K562 (cell line): ENCODE measurements around the gene HOXB4. TPM values are rescaled to one million over a fixed set of nuclear protein-coding genes. Genes with fewer than 3 reads are reported as not detected.

Experiments
- ATAC-seq: fragments of 200-7000 bp; cut with Tn5 transposase; 3 replicates; pipeline ENCODE4 v1.9.1; 2020; ENCODE audit warnings: moderate library complexity
- BruUV-seq: library from RNA; stranded (reverse); fragments of 400-500 nt; replicated peaks from 2 replicates; lab custom pipeline; 2021; lab: Mats Ljungman, UMichigan
- CTCF ChIA-PET: fragments of 300-600 bp; formaldehyde crosslinking; extraction: SDS; loops from one replicate; lab custom pipeline; 2021; ENCODE audit warnings: low intra/inter-chr PET ratio; lab: Yijun Ruan, JAX
- POLR2A ChIA-PET: fragments of 300-600, 350-650 bp; sonication (Branson Sonifier 250); formaldehyde crosslinking; extraction: SDS; loops from one replicate; lab custom pipeline; 2021; ENCODE audit warnings: antibody characterized with exemption, inconsistent platforms; lab: Yijun Ruan, JAX
- DNase-seq, 4 experiments: peaks; one replicate each; pipeline versions ENCODE4 v3.0.0 to v3.0.0-alpha.2; 2011 to 2018; ENCODE audit warnings: low spot score in 3 of 4, mixed read lengths in 3 of 4; ENCODE audit errors: extremely low read depth in 1 of 4
- FAIRE-seq: peaks from 2 replicates; lab custom pipeline; 2011; peaks lifted over from hg19 to GRCh38; lab: Jason Lieb, UNC
- H2AFZ ChIP-seq: 2 replicates; pipeline ENCODE4 v1.6.0; 2011; ENCODE audit warnings: low read depth, low read length, control low read depth, inconsistent platforms
- H3K27ac ChIP-seq: fragments of 200-600 bp; 3 replicates; pipeline ENCODE4 v1.8.0; 2011; ENCODE audit warnings: low read depth, mild to moderate bottlenecking, control low read depth, inconsistent platforms, low read length, moderate library complexity, mixed read lengths; ENCODE audit errors: extremely low read depth
- H3K27me3 ChIP-seq, 2 experiments: fragments of 300-600 bp in 1 of 2; 2 replicates in 1 of 2; 3 replicates in 1 of 2; pipeline versions ENCODE4 v1.6.0 to v1.8.0; 2011; ENCODE audit warnings: inconsistent platforms in 2 of 2, low read length in 2 of 2, mild to moderate bottlenecking in 1 of 2, mixed read lengths in 1 of 2, moderate library complexity in 1 of 2; ENCODE audit not compliant: control insufficient read depth in 2 of 2, insufficient read depth in 2 of 2
- H3K36me3 ChIP-seq: fragments of 300-600 bp; 3 replicates; pipeline ENCODE4 v1.8.0; 2011; ENCODE audit warnings: mild to moderate bottlenecking, low read length, inconsistent platforms; ENCODE audit not compliant: control insufficient read depth, insufficient read depth
- H3K4me1 ChIP-seq, 2 experiments: fragments of 200-600 bp in 1 of 2; replicated peaks in 1 of 2; 2 replicates in 1 of 2; 3 replicates in 1 of 2; pipeline versions ENCODE4 v1.5.1 to v1.8.0; 2011; ENCODE audit warnings: inconsistent platforms in 2 of 2, low read length in 2 of 2, mild to moderate bottlenecking in 1 of 2, mixed read lengths in 1 of 2, moderate library complexity in 1 of 2; ENCODE audit not compliant: control insufficient read depth in 2 of 2, insufficient read depth in 2 of 2
- H3K4me2 ChIP-seq: 2 replicates; pipeline ENCODE4 v1.6.1; 2011; ENCODE audit warnings: low read length, control low read depth, inconsistent platforms, mixed read lengths; ENCODE audit not compliant: insufficient read depth
- H3K4me3 ChIP-seq: fragments of 200-600 bp; sonication (generic), shearing (Covaris generic); 2 replicates; pipeline ENCODE4 v1.5.1; 2016; ENCODE audit warnings: control low read depth, inconsistent platforms
- H3K79me2 ChIP-seq: fragments of 200-600 bp; 3 replicates; pipeline ENCODE4 v1.8.0; 2011; ENCODE audit warnings: low read length, inconsistent platforms; ENCODE audit not compliant: control insufficient read depth, insufficient read depth
- H3K9ac ChIP-seq, 2 experiments: 2 replicates each; pipeline versions ENCODE4 v1.6.0 to v1.6.1; 2011; ENCODE audit warnings: low read depth in 2 of 2, low read length in 2 of 2, control low read depth in 1 of 2, inconsistent platforms in 1 of 2, mild to moderate bottlenecking in 1 of 2, mixed read lengths in 1 of 2; ENCODE audit not compliant: insufficient read depth in 1 of 2
- H3K9me1 ChIP-seq: one replicate; pipeline ENCODE4 v1.6.0; 2011; ENCODE audit warnings: inconsistent platforms, mild to moderate bottlenecking, low read length, moderate library complexity; ENCODE audit not compliant: control insufficient read depth, insufficient read depth
- H3K9me3 ChIP-seq: replicated peaks from 2 replicates; pipeline ENCODE4 v1.5.1; 2011; ENCODE audit warnings: low read depth, low read length, inconsistent platforms; ENCODE audit not compliant: control insufficient read depth, insufficient read depth
- H4K20me1 ChIP-seq: replicated peaks from 2 replicates; pipeline ENCODE4 v1.6.1; 2011; ENCODE audit warnings: low read length, inconsistent platforms, mixed read lengths; ENCODE audit not compliant: control insufficient read depth, insufficient read depth
- CAMTA2 ChIP-seq: fragments of 250-450 bp; sonication (Bioruptor Pico); conservative IDR thresholded peaks from 2 replicates; pipeline ENCODE4 v1.5.1; 2022
- CEBPG ChIP-seq, 3 experiments: fragments of 200-800 bp in 1 of 3; sonication (Bioruptor generic) in 1 of 3; sonication (generic) in 1 of 3; formaldehyde crosslinking in 1 of 3; IDR thresholded peaks in 2 of 3; conservative IDR thresholded peaks in 1 of 3; 2 replicates each; pipeline versions ENCODE4 v1.6.1 to v1.8.0; 2016 to 2022; ENCODE audit warnings: missing compliant biosample characterization in 2 of 3, missing genetic modification characterization in 2 of 3, mild to moderate bottlenecking in 1 of 3, missing genetic modification reagents in 1 of 3
- E2F8 ChIP-seq: fragments of 450-650 bp; IDR thresholded peaks from 2 replicates; pipeline ENCODE4 v1.7.1; 2018; ENCODE audit warnings: mild to moderate bottlenecking, low read depth; ENCODE audit not compliant: partially characterized antibody
- FOXA1 ChIP-seq: fragments of 450-650 bp; IDR thresholded peaks from 2 replicates; pipeline ENCODE4 v1.6.1; 2016; ENCODE audit warnings: mild to moderate bottlenecking, borderline replicate concordance
- GMEB1 ChIP-seq: fragments of 250-450 bp; sonication (Bioruptor Pico); IDR thresholded peaks from 2 replicates; pipeline ENCODE4 v1.4.0; 2020; ENCODE audit warnings: mild to moderate bottlenecking
- HDAC1 ChIP-seq, 2 experiments: fragments of 450-650 bp; IDR thresholded peaks; 2 replicates each; pipeline ENCODE4 v1.6.1; 2016 to 2017; ENCODE audit warnings: inconsistent platforms in 1 of 2, mild to moderate bottlenecking in 1 of 2, moderate library complexity in 1 of 2
- NR2F6 ChIP-seq: fragments of 450-650 bp; formaldehyde crosslinking; IDR thresholded peaks from 2 replicates; pipeline ENCODE4 v1.4.0; 2020; ENCODE audit warnings: mild to moderate bottlenecking
- PHF21A ChIP-seq: fragments of 450-650 bp; IDR thresholded peaks from 2 replicates; pipeline ENCODE4 v1.6.1; 2017; ENCODE audit warnings: low read depth, borderline replicate concordance
- RFX1 ChIP-seq: fragments of 450-650 bp; IDR thresholded peaks from 2 replicates; pipeline ENCODE4 v1.6.1; 2016; ENCODE audit warnings: mild to moderate bottlenecking, moderate library complexity
- ZNF146 ChIP-seq: IDR thresholded peaks from one replicate; pipeline ENCODE4 v1.6.1; 2018; ENCODE audit warnings: missing compliant biosample characterization; ENCODE audit not compliant: unreplicated experiment
- ZNF589 ChIP-seq: fragments of 200-800 bp; sonication (Bioruptor generic); IDR thresholded peaks from 2 replicates; pipeline ENCODE4 v1.6.1; 2016; ENCODE audit warnings: low read depth, missing genetic modification characterization, missing compliant biosample characterization
- WGBS: fragments of 100-300 bp; shearing (Covaris generic); methylation state at CpG from one replicate; pipeline ENCODE4 v1.1.6; 2016; ENCODE audit warnings: low coverage, mixed read lengths; ENCODE audit not compliant: insufficient coverage; ENCODE audit errors: missing lambda C conversion rate; 5-methylcytosine and 5-hydroxymethylcytosine counted together
- in situ Hi-C: fragments of 300-500 bp; cut with MboI; formaldehyde crosslinking; loops from 4 replicates; pipeline ENCODE4 v1.15.0; 2018; ENCODE audit warnings: inconsistent platforms, mixed read lengths
- intact Hi-C: fragments of 100-400 bp; cut with micrococcal nuclease; formaldehyde crosslinking; loops from 2 replicates; pipeline ENCODE4 v1.14.2; 2022
- polyA plus RNA-seq, 8 experiments: library from polyadenylated mRNA; depleted of rRNA in 4 of 8; stranded (reverse) in 5 of 8; unstranded in 3 of 8; fragments of >200 nt; fragmentation: Nextera tagmentation in 2 of 8; fragmentation: Illumina TruSeq in 1 of 8; extraction: Ambion mirVana in 2 of 8; extraction: Trizol in 1 of 8; gene quantifications; 2 replicates each; pipeline versions ENCODE4 v1.2.1 to v1.2.3, GENCODE V29; 2011 to 2014; ENCODE audit warnings: inconsistent platforms in 1 of 8, missing spikeins in 1 of 8
- total RNA-seq, 7 experiments: library from RNA; depleted of rRNA in 6 of 7; stranded (reverse); fragments of >200 nt in 6 of 7; fragmentation: Illumina TruSeq in 2 of 7; extraction: Trizol in 2 of 7; gene quantifications; 2 replicates each; pipeline versions ENCODE4 v1.2.1 to v1.2.3, GENCODE V29; 2011 to 2021; ENCODE audit warnings: low replicate concordance in 1 of 7

HOXB4 gene
- total and polyA plus RNA-seq, 9 of the 15 experiments (the other 6 are each of a cell fraction or from before 2014, with no cell fraction given): 1.6 to 34.9 (median 14.9) TPM

GRCh38 chr17:48569240-48569582 is 8.9 kb downstream of the HOXB4 start:
- Histone ChIP-seq H3K4me3 (no peak overlapping the region), H3K9me1 (no peaks in the 10 kb centered on the region)
- in situ Hi-C loops: no loop called here
- TF ChIP-seq ZNF146 (CRISPR knock-in tag): no peak
- no peak for TF ChIP-seq FOXA1
- TF ChIP-seq GMEB1 (CRISPR knock-in tag): no peak
- TF ChIP-seq NR2F6: no peak
- no peak for TF ChIP-seq ZNF589
- no peak for TF ChIP-seq CAMTA2 (CRISPR knock-in tag)
- TF ChIP-seq RFX1: no peak
- TF ChIP-seq CEBPG (CRISPR knock-in tag; IDR thresholded peaks at IDR 0.05): no peak
- TF ChIP-seq CEBPG (tag; conservative IDR thresholded peaks at IDR 0.05 in 1 of 2, IDR thresholded peaks at IDR 0.05 in 1 of 2): no peak
- TF ChIP-seq PHF21A: no peak
- no peak for TF ChIP-seq HDAC1 (IDR thresholded peaks at IDR 0.05)
- no peak for TF ChIP-seq E2F8
- TF ChIP-seq, all 486 proteins: peak for 0
- DNase-seq (no peak), FAIRE-seq (no peak), ATAC-seq (no peak)
- peaks cover 82% of the 10 kb centered on the region for H3K79me2 ChIP-seq
- intact Hi-C loops: no loop called here
- WGBS: 92% methylated on average over 2 of the region's 3 CpGs
- BruUV-seq: no TSS peak
- no peaks in the 10 kb centered on the region for H3K27me3 ChIP-seq
- no peak overlapping the region for H2AFZ ChIP-seq
- POLR2A ChIA-PET: interaction anchor here (1.7 kb wide), 1 partner anchor 21 kb away, joined by 8 read pairs; no protein-coding TSS in a partner anchor
- H3K4me2 ChIP-seq: no peak overlapping the region
- H3K36me3 ChIP-seq: peaks cover 96% of the 10 kb centered on the region; the same call in 2 of the 3 replicates
- CTCF ChIA-PET: no interaction called here
- H3K27ac ChIP-seq: no peak overlapping the region
- peaks cover 39 to 50% of the 10 kb centered on the region in 2 experiments for H3K4me1 ChIP-seq
- H4K20me1 ChIP-seq: no peaks in the 10 kb centered on the region; the same call in 1 of the 2 replicates
- H3K9ac ChIP-seq: no peak overlapping the region; a peak in 1 of 4 replicates
- no peaks in the 10 kb centered on the region for H3K9me3 ChIP-seq
